BLaER1 (cell line): ENCODE data around the gene AANAT.

ENCODE experiments used
- H3K27ac ChIP-seq: shearing (Covaris generic); formaldehyde crosslinking; 2 replicates; pipeline ENCODE4 v1.8.1; 2022
- H3K27me3 ChIP-seq: shearing (Covaris generic); formaldehyde crosslinking; 2 replicates; pipeline ENCODE4 v1.8.1; 2022
- H3K36me3 ChIP-seq: shearing (Covaris generic); formaldehyde crosslinking; 2 replicates; pipeline ENCODE4 v1.8.1; 2022
- H3K4me1 ChIP-seq: shearing (Covaris generic); formaldehyde crosslinking; 2 replicates; pipeline ENCODE4 v1.8.1; 2022
- H3K4me2 ChIP-seq: shearing (Covaris generic); formaldehyde crosslinking; 2 replicates; pipeline ENCODE4 v1.8.1; 2022
- H3K4me3 ChIP-seq: shearing (Covaris generic); formaldehyde crosslinking; 2 replicates; pipeline ENCODE4 v1.8.1; 2022
- H3K9ac ChIP-seq: shearing (Covaris generic); formaldehyde crosslinking; 2 replicates; pipeline ENCODE4 v1.8.1; 2022
- H3K9me3 ChIP-seq: shearing (Covaris generic); formaldehyde crosslinking; 2 replicates; pipeline ENCODE4 v1.8.1; 2022
- H4K20me1 ChIP-seq: shearing (Covaris generic); formaldehyde crosslinking; 2 replicates; pipeline ENCODE4 v1.8.1; 2022
- Cebpa-rat ChIP-seq: shearing (Covaris generic); IDR thresholded peaks from 2 replicates; pipeline ENCODE4 v1.8.1; 2022

AANAT gene

GRCh38 chr17:76440751-76441362 is 26.5 kb upstream of the AANAT start:
- no peak overlapping the region for H3K27ac ChIP-seq
- H3K9me3 ChIP-seq, result no peaks in the 10 kb centered on the region
- no peak for TF ChIP-seq Cebpa-rat
- peaks cover 100% of the 10 kb centered on the region for H4K20me1 ChIP-seq
- H3K36me3 ChIP-seq, result peaks cover 26% of the 10 kb centered on the region; the same call in 1 of the 2 replicates
- no peak overlapping the region for H3K9ac ChIP-seq
- H3K4me3 ChIP-seq, result no peak overlapping the region
- peaks cover 50% of the 10 kb centered on the region for H3K4me1 ChIP-seq
- no peaks in the 10 kb centered on the region for H3K27me3 ChIP-seq
- H3K4me2 ChIP-seq, result no peak overlapping the region

- Histone ChIP-seq H3K4me3 (no peak overlapping the region), H3K36me3 (peaks cover 26% of the 10 kb centered on the region; the same call in 1 of the 2 replicates), H3K9me3 (no peaks in the 10 kb centered on the region), H3K4me1 (peaks cover 60% of the 10 kb centered on the region), H3K9ac (no peak overlapping the region), H4K20me1 (peaks cover 100% of the 10 kb centered on the region), H3K27ac (no peak overlapping the region), H3K27me3 (no peaks in the 10 kb centered on the region), H3K4me2 (peak overlapping the region; percentile 51; the same call in 1 of the 2 replicates)
- TF ChIP-seq Cebpa-rat, result no peak
These were observed 25.6 kb upstream of the AANAT start for GRCh38 chr17:76441686-76442340.

GRCh38 chr17:76442341-76443338 is 24.8 kb upstream of the AANAT start:
- Histone ChIP-seq H3K36me3 (peaks cover 26% of the 10 kb centered on the region; the same call in 1 of the 2 replicates), H3K27me3 (no peaks in the 10 kb centered on the region), H3K4me3 (no peak overlapping the region), H3K9ac (no peak overlapping the region), H4K20me1 (peaks cover 100% of the 10 kb centered on the region), H3K27ac (no peak overlapping the region), H3K4me1 (peaks cover 66% of the 10 kb centered on the region), H3K4me2 (peak overlapping the region; percentile 51), H3K9me3 (no peaks in the 10 kb centered on the region)
- TF ChIP-seq Cebpa-rat, result no peak

GRCh38 chr17:76444518-76445311 is 22.7 kb upstream of the AANAT start:
- Histone ChIP-seq H3K36me3 (peaks cover 17% of the 10 kb centered on the region; the same call in 1 of the 2 replicates), H3K4me1 (peaks cover 87% of the 10 kb centered on the region), H3K9me3 (no peaks in the 10 kb centered on the region), H3K4me2 (peak overlapping the region; percentile 51), H4K20me1 (peaks cover 100% of the 10 kb centered on the region), H3K4me3 (no peak overlapping the region), H3K9ac (no peak overlapping the region), H3K27me3 (no peaks in the 10 kb centered on the region), H3K27ac (no peak overlapping the region)
- TF ChIP-seq Cebpa-rat, result no peak

GRCh38 chr17:76445697-76446448 is 21.5 kb upstream of the AANAT start:
- no peak for TF ChIP-seq Cebpa-rat
- Histone ChIP-seq H4K20me1 (peaks cover 100% of the 10 kb centered on the region), H3K9ac (no peak overlapping the region), H3K4me1 (peaks cover 94% of the 10 kb centered on the region), H3K27me3 (no peaks in the 10 kb centered on the region), H3K36me3 (peaks cover 14% of the 10 kb centered on the region; the same call in 1 of the 2 replicates), H3K9me3 (no peaks in the 10 kb centered on the region), H3K27ac (no peak overlapping the region), H3K4me2 (no peak overlapping the region), H3K4me3 (no peak overlapping the region)

- Histone ChIP-seq H3K9me3 (no peaks in the 10 kb centered on the region), H4K20me1 (peaks cover 100% of the 10 kb centered on the region), H3K27ac (no peak overlapping the region), H3K4me2 (peak overlapping the region; percentile 20), H3K9ac (no peak overlapping the region), H3K4me1 (peaks cover 94% of the 10 kb centered on the region), H3K36me3 (peaks cover 10% of the 10 kb centered on the region; the same call in 1 of the 2 replicates), H3K27me3 (no peaks in the 10 kb centered on the region), H3K4me3 (no peak overlapping the region)
- no peak for TF ChIP-seq Cebpa-rat
These were observed 20.8 kb upstream of the AANAT start for GRCh38 chr17:76446449-76447231.

- Histone ChIP-seq H3K4me2 (peak overlapping the region; percentile 66), H3K9ac (no peak overlapping the region), H3K27ac (no peak overlapping the region), H4K20me1 (peaks cover 94% of the 10 kb centered on the region), H3K27me3 (no peaks in the 10 kb centered on the region), H3K9me3 (no peaks in the 10 kb centered on the region), H3K4me3 (no peak overlapping the region), H3K4me1 (peaks cover 85% of the 10 kb centered on the region), H3K36me3 (no peaks in the 10 kb centered on the region)
- no peak for TF ChIP-seq Cebpa-rat
These were observed 19.3 kb upstream of the AANAT start for GRCh38 chr17:76447931-76448652.
